GM21515 (cell line): ENCODE data around the gene ZNF226.
"Not testable (repeated sequence)": the region's sequence is repeated elsewhere in the genome, so short reads cannot be mapped to it uniquely, and the experiment has no call there.

Experiments
- ATAC-seq: cut with Tn5 transposase; IDR thresholded peaks from one replicate; pipeline ENCODE4 v1.9.1; 2021; ENCODE audit not compliant: unreplicated experiment

ZNF226 gene

GRCh38 chr19:44212250-44212865 lies 47.5 kb downstream of the ZNF226 start, which contains the start of gene ZNF227:
Gene ZNF227 (plus strand): TSS chr19:44212532. CDS start chr19:44217793, 5,261 bp downstream.
- peak; percentile 80 for ATAC-seq

- ATAC-seq, result no peak
Measured at GRCh38 chr19:44212866-44213346, 48.0 kb downstream of the ZNF226 start.

- not testable (repeated sequence) for ATAC-seq
Measured at GRCh38 chr19:44219926-44220325, 55.0 kb downstream of the ZNF226 start.

GRCh38 chr19:44220761-44221160 lies 55.9 kb downstream of the ZNF226 start:
- not testable (repeated sequence) for ATAC-seq

- not testable (repeated sequence) for ATAC-seq
Measured at GRCh38 chr19:44221291-44221690, 56.4 kb downstream of the ZNF226 start.
